GM18526 (cell line): Measurements from ENCODE around the gene PKM.

Experiments
- POLR2A ChIP-seq: IDR thresholded peaks from 3 replicates; pipeline ENCODE4 v1.6.1; 2011; ENCODE audit not compliant: insufficient read length; ENCODE audit errors: extremely low read depth

The PKM gene

GRCh38 chr15:72160696-72161245, 70.2 kb downstream of the PKM start:
- no peak for TF ChIP-seq POLR2A

- no peak for TF ChIP-seq POLR2A
These were observed 74.1 kb downstream of the PKM start for GRCh38 chr15:72156928-72157327.

- no peak for TF ChIP-seq POLR2A
These were observed 75.1 kb downstream of the PKM start for GRCh38 chr15:72155635-72156616.

- no peak for TF ChIP-seq POLR2A
These were observed 75.9 kb downstream of the PKM start for GRCh38 chr15:72155003-72155621.

- no peak for TF ChIP-seq POLR2A
These were observed 76.7 kb downstream of the PKM start for GRCh38 chr15:72154316-72154715.

- no peak for TF ChIP-seq POLR2A
These were observed 77.6 kb downstream of the PKM start for GRCh38 chr15:72153269-72154000.
